Measurements from ENCODE around the gene GRAMD1C. TPM values are rescaled to one million over a fixed set of nuclear protein-coding genes. Genes with fewer than 3 reads are reported as not detected.

Gene GRAMD1C
- total and polyA plus RNA-seq, 9 of the 15 experiments (the other 6 are each of a cell fraction or from before 2014, with no cell fraction given) = not detected

GRCh38 chr3:113812854-113813253 is 25.7 kb upstream of the GRAMD1C start:
- 88% methylated on average over 3 of the region's 3 CpGs for WGBS (ENCODE audit: insufficient coverage, low coverage, missing lambda C conversion rate)
- BruUV-seq (replicated peaks) = no TSS peak
- POLR2A ChIA-PET = no interaction called here

More at GRCh38 chr3:113812854-113813253, 25.7 kb upstream of the GRAMD1C start:
- no peaks in the 10 kb centered on the region for H3K9me1 ChIP-seq (ENCODE audit: control insufficient read depth, insufficient read depth, low read length)
- ATAC-seq (no peak), FAIRE-seq (no peak), DNase-seq (ENCODE audit: extremely low read depth in 1 of 4, low spot score in 3 of 4) (no peak)
- no peaks in the 10 kb centered on the region for H3K4me1 ChIP-seq (replicated peaks in 1 of 2; ENCODE audit: control insufficient read depth in 2 of 2, insufficient read depth in 2 of 2, low read length in 2 of 2)
- H4K20me1 ChIP-seq (replicated peaks; ENCODE audit: control insufficient read depth, insufficient read depth, low read length) = no peaks in the 10 kb centered on the region
- CTCF ChIA-PET (ENCODE audit: low intra/inter-chr PET ratio) = interaction anchor here (0.5 kb wide), 1 partner anchor 17 kb away, joined by 3 read pairs; no protein-coding TSS in a partner anchor
- H3K9me3 ChIP-seq (replicated peaks; ENCODE audit: control insufficient read depth, insufficient read depth, low read depth, low read length) = no peaks in the 10 kb centered on the region
- intact Hi-C loops (cut with micrococcal nuclease) = no loop called here
- no peak overlapping the region for H3K4me3 ChIP-seq
- TF ChIP-seq ZC3H4 (CRISPR knock-in tag; IDR thresholded peaks at IDR 0.05; ENCODE audit: borderline replicate concordance) (no peak), ASH1L (IDR thresholded peaks at IDR 0.05; ENCODE audit: borderline replicate concordance, low read depth, partially characterized antibody) (no peak), CBFA2T3 (IDR thresholded peaks at IDR 0.05) (no peak), MED1 (CRISPR knock-in tag; IDR thresholded peaks at IDR 0.05; ENCODE audit: borderline replicate concordance) (no peak), FOSL1 (tag; conservative IDR thresholded peaks at IDR 0.05) (no peak), NCOA6 (IDR thresholded peaks at IDR 0.05) (no peak), U2AF2 (optimal IDR thresholded peaks at IDR 0.05; ENCODE audit: low read depth, low read length) (no peak), DPF2 (IDR thresholded peaks at IDR 0.05) (no peak), ERF (CRISPR knock-in tag; IDR thresholded peaks at IDR 0.05) (no peak), CSDE1 (IDR thresholded peaks at IDR 0.05) (no peak), KDM5B (IDR thresholded peaks at IDR 0.05; ENCODE audit: insufficient replicate concordance, low read depth, low read length) (no peak), CHCHD3 (CRISPR knock-in tag; IDR thresholded peaks at IDR 0.05) (no peak), HDAC6 (IDR thresholded peaks at IDR 0.05; ENCODE audit: low read depth, low read length) (no peak), SNAPC5 (CRISPR knock-in tag; IDR thresholded peaks at IDR 0.05) (no peak), AFF4 (CRISPR knock-in tag; IDR thresholded peaks at IDR 0.05) (no peak)
- H3K79me2 ChIP-seq (ENCODE audit: control insufficient read depth, insufficient read depth, low read length) = no peaks in the 10 kb centered on the region
- no peak overlapping the region for H3K9ac ChIP-seq (ENCODE audit: insufficient read depth in 1 of 2, low read depth in 2 of 2, low read length in 2 of 2)
- peaks cover 12% of the 10 kb centered on the region; the same call in 1 of the 3 replicates for H3K36me3 ChIP-seq (ENCODE audit: control insufficient read depth, insufficient read depth, low read length)
- no peak overlapping the region for H3K4me2 ChIP-seq (ENCODE audit: insufficient read depth, low read length)
- in situ Hi-C loops (cut with MboI) = no loop called here
- H2AFZ ChIP-seq (ENCODE audit: low read depth, low read length) = no peak overlapping the region
- no peak overlapping the region for H3K27ac ChIP-seq (ENCODE audit: extremely low read depth, low read depth, low read length)
- no peaks in the 10 kb centered on the region for H3K27me3 ChIP-seq (ENCODE audit: control insufficient read depth in 2 of 2, insufficient read depth in 2 of 2, low read length in 2 of 2)
